ENCODE measurements around the gene USH1G.
"Not testable (repeated sequence)": the region's sequence is repeated elsewhere in the genome, so short reads cannot be mapped to it uniquely, and the experiment has no call there.

USH1G gene

DNA sequence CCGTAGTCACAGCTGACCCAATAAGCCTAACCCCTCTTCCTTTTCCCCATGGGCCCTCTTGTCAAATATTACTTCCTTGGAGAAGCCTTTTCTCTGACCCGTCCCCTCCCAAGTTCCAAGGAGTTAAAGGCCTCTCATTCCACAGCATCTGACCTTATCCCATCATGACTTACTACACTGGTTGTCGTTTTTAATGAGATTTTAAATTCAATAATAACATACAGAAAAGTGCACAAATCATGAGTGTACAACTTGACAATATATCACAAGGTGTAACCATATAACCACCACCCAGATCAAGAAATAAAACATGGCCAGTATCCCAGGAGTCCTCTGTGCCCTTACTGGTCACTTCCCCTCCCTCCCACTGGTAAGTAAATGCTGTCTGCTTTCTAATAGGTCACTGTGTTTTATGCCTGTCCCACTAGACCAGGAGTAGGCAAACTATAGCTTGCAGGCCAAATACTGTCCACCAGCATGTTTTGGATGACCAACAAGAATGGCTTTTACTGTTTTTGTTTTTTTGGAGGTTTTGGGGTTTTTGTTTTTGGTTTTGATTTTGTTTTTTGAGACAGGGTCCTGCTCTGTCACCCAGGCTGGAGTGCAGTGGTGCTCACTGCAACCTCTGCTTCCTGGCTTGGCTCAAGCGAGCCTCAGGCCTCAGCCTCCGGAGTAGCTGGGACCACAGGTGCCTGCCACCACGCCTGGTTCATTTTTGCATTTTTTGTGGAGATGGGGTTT lies 49.0 kb downstream of the USH1G start:
- DNase-seq = no peak
- ATAC-seq = no peak

GRCh38 chr17:74873037-74873873 lies 49.8 kb downstream of the USH1G start:
- ATAC-seq (peak; percentile 95), DNase-seq (peak; percentile 99)

- peak; percentile 7 for ATAC-seq
- no peak for DNase-seq
Observed at GRCh38 chr17:74872313-74873036, 50.6 kb downstream of the USH1G start, which contains the start of gene FDXR. Gene FDXR, minus strand, starts transcription at chr17:74872994. Its CDS starts 50 bp downstream, at chr17:74872944.

DNA sequence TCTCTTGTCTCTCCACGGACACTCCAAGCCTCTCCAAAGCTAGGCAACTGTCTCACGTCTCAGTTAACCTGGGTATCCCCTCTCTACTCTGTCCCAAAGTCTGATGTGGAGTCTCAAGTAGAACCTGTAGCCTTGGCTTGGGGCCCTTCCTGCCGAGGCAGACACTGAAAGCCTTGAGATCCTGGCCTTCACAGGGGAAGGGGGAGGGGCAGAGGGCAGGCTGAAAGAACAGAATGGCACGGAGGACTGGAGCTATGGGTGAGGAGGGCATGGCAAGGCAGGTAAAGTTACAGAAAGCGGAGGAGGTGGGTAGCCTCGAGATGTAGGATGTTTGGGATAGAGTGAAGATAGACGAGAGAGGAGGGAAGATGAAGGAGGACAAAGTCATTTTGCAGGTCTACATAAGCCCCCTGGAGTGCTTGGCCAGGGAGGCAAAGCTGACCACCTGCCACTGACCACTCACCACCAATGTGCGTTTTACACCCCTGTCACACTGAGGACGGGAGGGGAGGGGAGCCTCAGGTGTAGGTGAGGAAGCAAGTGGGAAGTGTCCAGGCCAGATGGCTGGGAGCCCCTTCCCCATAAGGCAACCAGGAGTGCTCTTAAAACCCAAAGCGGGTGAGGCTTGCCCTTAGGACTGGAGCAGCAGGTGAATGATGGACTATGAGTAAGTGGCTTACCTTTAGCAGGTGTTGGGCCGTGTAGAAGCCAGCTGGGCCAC lies 51.5 kb downstream of the USH1G start:
- ATAC-seq (no peak), DNase-seq (no peak)

DNA sequence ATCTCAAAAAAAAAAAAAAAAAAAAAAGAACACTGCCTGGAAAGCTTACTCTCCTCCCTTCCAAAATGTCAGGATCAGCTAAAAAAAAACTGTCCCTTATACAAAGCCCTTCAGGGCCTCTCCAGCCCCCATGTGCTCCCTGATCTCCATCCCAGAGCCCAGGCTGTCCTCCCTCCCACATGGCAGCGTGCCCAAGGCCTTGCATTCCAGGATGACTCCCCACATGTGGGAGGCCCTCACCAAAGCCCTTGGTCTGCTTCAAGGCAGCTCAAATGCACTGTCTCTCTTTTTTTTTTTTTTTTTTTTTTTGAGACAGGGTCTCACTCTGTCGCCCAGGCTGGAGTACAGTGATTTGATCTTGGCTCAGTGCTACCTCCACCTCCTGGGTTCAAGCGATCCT lies 52.5 kb downstream of the USH1G start:
- ATAC-seq = no peak
- DNase-seq = no peak

DNA sequence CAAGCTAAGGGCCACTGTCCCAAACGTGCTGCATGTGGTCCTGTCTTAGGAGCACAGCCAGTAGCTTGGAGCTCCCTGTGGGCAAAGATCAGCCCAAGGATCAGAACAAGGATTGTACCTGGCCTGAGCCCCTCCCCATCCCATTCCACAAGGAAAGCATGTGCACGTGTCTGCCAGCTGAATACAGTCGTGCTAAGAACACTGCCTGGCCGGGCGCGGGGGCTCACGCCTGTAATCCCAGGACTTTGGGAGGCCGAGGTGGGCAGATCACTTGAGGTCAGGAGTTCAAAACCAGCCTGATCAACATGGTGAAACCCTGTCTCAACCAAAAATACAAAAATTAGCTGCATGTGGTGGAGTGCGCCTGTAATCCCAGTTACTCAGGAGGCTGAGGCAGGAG lies 53.0 kb downstream of the USH1G start:
- ATAC-seq, DNase-seq: not testable (repeated sequence)

DNA sequence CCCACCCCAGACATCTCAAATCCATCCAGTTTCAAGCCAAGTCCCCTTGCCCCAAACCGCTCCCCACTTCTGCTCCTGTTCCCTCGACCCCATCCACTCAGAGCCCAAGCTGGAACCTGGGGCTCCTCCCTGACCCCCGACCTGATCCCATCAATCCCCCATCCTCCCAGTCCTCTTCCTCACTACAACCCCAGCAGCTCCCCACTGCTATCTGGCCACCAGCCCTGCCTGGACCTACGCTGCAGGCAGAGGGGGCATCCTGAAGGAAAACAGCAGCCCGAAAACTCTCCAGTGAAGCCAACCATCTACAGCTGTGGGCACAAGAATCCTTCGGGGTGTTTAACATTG lies 54.2 kb downstream of the USH1G start:
- ATAC-seq (no peak), DNase-seq (no peak)

- ATAC-seq (no peak), DNase-seq (no peak)
Observed at GRCh38 chr17:74868251-74868907, 54.7 kb downstream of the USH1G start.

GRCh38 chr17:74866198-74866835 lies 56.7 kb downstream of the USH1G start:
- ATAC-seq (no peak), DNase-seq (no peak)
